ENCODE data around the gene LDLRAD2. TPM values are rescaled to one million over a fixed set of nuclear protein-coding genes. Genes with fewer than 3 reads are reported as not detected.

LDLRAD2 gene
- total and polyA plus RNA-seq, 2 of the 8 experiments (the other 6 are each of a cell fraction or from before 2014, with no cell fraction given), result 0.48 to 0.74 TPM

DNA sequence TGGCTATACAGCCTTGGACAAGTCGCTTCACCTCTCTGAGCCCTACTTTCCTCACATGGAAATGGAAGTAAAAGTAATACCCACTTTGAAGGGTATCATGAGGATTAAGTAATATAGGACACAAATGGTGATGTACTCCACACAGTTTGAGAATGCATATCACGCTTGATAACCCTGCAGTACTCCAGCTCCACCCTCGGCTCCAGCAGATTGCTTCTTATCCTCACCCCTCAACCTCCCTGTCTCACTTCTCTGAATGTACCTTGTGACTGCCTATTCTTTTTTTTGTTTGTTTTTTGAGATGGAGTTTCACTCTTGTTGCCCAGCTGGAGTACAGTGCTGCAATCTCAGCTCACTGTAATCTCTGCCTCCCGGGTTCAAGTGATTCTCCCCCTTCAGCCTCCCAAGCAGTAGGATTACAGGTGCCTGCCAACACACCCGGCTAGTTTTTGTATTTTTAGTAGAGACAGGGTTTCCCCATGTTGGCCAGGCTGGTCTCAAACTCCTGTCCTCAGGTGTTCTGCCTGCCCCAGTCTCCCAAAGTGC lies 55.5 kb downstream of the LDLRAD2 start (continued):
- TF ChIP-seq, protein P1, sequence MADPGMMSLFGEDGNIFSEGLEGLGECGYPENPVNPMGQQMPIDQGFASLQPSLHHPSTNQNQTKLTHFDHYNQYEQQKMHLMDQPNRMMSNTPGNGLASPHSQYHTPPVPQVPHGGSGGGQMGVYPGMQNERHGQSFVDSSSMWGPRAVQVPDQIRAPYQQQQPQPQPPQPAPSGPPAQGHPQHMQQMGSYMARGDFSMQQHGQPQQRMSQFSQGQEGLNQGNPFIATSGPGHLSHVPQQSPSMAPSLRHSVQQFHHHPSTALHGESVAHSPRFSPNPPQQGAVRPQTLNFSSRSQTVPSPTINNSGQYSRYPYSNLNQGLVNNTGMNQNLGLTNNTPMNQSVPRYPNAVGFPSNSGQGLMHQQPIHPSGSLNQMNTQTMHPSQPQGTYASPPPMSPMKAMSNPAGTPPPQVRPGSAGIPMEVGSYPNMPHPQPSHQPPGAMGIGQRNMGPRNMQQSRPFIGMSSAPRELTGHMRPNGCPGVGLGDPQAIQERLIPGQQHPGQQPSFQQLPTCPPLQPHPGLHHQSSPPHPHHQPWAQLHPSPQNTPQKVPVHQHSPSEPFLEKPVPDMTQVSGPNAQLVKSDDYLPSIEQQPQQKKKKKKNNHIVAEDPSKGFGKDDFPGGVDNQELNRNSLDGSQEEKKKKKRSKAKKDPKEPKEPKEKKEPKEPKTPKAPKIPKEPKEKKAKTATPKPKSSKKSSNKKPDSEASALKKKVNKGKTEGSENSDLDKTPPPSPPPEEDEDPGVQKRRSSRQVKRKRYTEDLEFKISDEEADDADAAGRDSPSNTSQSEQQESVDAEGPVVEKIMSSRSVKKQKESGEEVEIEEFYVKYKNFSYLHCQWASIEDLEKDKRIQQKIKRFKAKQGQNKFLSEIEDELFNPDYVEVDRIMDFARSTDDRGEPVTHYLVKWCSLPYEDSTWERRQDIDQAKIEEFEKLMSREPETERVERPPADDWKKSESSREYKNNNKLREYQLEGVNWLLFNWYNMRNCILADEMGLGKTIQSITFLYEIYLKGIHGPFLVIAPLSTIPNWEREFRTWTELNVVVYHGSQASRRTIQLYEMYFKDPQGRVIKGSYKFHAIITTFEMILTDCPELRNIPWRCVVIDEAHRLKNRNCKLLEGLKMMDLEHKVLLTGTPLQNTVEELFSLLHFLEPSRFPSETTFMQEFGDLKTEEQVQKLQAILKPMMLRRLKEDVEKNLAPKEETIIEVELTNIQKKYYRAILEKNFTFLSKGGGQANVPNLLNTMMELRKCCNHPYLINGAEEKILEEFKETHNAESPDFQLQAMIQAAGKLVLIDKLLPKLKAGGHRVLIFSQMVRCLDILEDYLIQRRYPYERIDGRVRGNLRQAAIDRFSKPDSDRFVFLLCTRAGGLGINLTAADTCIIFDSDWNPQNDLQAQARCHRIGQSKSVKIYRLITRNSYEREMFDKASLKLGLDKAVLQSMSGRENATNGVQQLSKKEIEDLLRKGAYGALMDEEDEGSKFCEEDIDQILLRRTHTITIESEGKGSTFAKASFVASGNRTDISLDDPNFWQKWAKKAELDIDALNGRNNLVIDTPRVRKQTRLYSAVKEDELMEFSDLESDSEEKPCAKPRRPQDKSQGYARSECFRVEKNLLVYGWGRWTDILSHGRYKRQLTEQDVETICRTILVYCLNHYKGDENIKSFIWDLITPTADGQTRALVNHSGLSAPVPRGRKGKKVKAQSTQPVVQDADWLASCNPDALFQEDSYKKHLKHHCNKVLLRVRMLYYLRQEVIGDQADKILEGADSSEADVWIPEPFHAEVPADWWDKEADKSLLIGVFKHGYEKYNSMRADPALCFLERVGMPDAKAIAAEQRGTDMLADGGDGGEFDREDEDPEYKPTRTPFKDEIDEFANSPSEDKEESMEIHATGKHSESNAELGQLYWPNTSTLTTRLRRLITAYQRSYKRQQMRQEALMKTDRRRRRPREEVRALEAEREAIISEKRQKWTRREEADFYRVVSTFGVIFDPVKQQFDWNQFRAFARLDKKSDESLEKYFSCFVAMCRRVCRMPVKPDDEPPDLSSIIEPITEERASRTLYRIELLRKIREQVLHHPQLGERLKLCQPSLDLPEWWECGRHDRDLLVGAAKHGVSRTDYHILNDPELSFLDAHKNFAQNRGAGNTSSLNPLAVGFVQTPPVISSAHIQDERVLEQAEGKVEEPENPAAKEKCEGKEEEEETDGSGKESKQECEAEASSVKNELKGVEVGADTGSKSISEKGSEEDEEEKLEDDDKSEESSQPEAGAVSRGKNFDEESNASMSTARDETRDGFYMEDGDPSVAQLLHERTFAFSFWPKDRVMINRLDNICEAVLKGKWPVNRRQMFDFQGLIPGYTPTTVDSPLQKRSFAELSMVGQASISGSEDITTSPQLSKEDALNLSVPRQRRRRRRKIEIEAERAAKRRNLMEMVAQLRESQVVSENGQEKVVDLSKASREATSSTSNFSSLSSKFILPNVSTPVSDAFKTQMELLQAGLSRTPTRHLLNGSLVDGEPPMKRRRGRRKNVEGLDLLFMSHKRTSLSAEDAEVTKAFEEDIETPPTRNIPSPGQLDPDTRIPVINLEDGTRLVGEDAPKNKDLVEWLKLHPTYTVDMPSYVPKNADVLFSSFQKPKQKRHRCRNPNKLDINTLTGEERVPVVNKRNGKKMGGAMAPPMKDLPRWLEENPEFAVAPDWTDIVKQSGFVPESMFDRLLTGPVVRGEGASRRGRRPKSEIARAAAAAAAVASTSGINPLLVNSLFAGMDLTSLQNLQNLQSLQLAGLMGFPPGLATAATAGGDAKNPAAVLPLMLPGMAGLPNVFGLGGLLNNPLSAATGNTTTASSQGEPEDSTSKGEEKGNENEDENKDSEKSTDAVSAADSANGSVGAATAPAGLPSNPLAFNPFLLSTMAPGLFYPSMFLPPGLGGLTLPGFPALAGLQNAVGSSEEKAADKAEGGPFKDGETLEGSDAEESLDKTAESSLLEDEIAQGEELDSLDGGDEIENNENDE (IDR thresholded peaks at IDR 0.05; ENCODE audit: insufficient replicate concordance, low read length), result no peak

Data from H1 (cell line).